ENCODE results near the gene DGKE. TPM values are rescaled to one million over a fixed set of nuclear protein-coding genes. Genes with fewer than 3 reads are reported as not detected.

The DGKE gene
- total and polyA plus RNA-seq, 2 of the 13 experiments (the other 11 are each of a cell fraction or from before 2014, with no cell fraction given), result 3.2 to 5.3 TPM

DNA sequence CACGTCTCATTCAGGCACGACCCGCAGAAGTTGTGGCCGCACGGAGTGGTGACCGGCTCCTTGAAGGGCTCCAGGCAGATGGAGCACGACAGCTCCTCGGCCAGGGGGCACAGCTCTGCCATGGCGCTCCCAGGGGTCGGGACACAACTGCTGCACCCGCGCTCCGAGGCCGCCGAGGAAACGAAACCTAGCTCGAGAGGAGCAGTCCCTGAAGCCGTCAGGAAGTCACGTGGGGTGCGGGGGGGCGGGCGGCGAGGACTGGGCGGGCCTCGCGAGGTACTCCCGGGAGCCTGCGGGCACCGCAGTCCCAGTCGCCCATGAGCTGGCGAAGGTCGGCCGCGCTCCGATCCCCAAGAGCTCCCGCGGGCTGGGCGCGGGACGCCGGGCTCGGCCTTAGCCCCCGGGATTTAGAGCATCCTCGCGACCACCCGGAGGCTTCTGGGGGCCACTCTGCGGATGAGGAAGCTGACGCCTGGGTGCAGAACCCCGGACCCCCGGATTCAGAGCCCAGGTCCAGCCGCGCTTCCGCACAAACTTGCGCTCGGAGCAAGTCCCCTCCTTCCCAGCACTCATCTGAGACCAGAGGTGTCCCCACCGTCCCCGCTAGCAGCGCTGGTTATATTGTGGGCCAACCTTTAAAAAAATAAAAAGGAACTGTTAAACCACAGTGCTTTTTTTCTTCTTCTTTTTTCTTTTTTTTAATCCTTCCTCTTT lies 80.1 kb downstream of the DGKE start, which contains the start of gene TRIM25:
Gene TRIM25, minus strand, starts transcription at position 183 of the 714 bp plus-strand sequence. Its CDS starts 61 bp downstream, at position 122.
- Histone ChIP-seq H3K79me2 (ENCODE audit: insufficient read depth, low read length) (peaks cover 46% of the 10 kb centered on the region), H4K20me1 (ENCODE audit: insufficient read depth, low read length) (peaks cover 19% of the 10 kb centered on the region), H3K4me3 (replicated peaks in 1 of 3; ENCODE audit: insufficient read depth in 1 of 3, low read depth in 2 of 3, low read length in 3 of 3) (peak within 1 kb of the TSS; percentile 96 to 98 (median 98)), H3K36me3 (replicated peaks in 1 of 2; ENCODE audit: control insufficient read depth in 1 of 2, insufficient read depth in 2 of 2, low read length in 2 of 2) (peaks cover 2% of the 10 kb centered on the region in 2 experiments; a peak in 3 of 5 replicates), H3K4me2 (ENCODE audit: low read depth, low read length) (peak within 1 kb of the TSS; percentile 94), H3K27me3 (ENCODE audit: control insufficient read depth in 1 of 2, insufficient read depth in 2 of 2, low read length in 2 of 2) (no peaks in the 10 kb centered on the region; a peak in 1 of 5 replicates), H3K27ac (ENCODE audit: extremely low read length, insufficient read depth, low read length) (peak within 1 kb of the TSS; percentile 85), H3K4me1 (ENCODE audit: insufficient read depth, low read length) (peaks cover 50% of the 10 kb centered on the region), H3K9ac (ENCODE audit: insufficient read depth, low read depth, low read length) (peak within 1 kb of the TSS; percentile 88), H2AFZ (ENCODE audit: low read length) (peak within 1 kb of the TSS; percentile 9), H3K9me3 (ENCODE audit: low read length) (no peaks in the 10 kb centered on the region)
- under 1% methylated on average over 10 of the region's 58 CpGs for WGBS (ENCODE audit: low lambda C conversion rate)
- in situ Hi-C loops (cut with HindIII; ENCODE audit: extremely low pct_ligation_motif_present, low pct_unique_long_range_greater_than_20kb), result no loop called here
- CTCF ChIA-PET (ENCODE audit: low intra/inter-chr PET ratio, low total read pairs), result no interaction called here
- ATAC-seq (peak; percentile 91), DNase-seq (ENCODE audit: low spot score) (peak; percentile 86), FAIRE-seq (no peak)
- TSS peak; percentile 98 for BruUV-seq (replicated peaks)
- POLR2A ChIA-PET, result interaction anchor here (0.6 to 2.7 kb wide), 37 partner anchors 9 to 1717 kb away, joined by 3 to 28 read pairs (median 4); partner anchors contain the start of genes AKAP1, C17orf67, COIL and DGKE
- intact Hi-C loops (cut with micrococcal nuclease; ENCODE audit: unreplicated experiment), result loop anchor here (1.0 kb wide), 1 partner anchor 80 kb away; the partner anchor contains the start of gene DGKE
- TF ChIP-seq ARNT2 (CRISPR knock-in tag; IDR thresholded peaks at IDR 0.05; ENCODE audit: low read depth), result peak; percentile 93; the same call in 1 of the 2 replicates
- TF ChIP-seq ZSCAN20 (CRISPR knock-in tag; IDR thresholded peaks at IDR 0.05; ENCODE audit: borderline replicate concordance), result peak; percentile 41; the same call in 1 of the 2 replicates
- TF ChIP-seq, protein P1, sequence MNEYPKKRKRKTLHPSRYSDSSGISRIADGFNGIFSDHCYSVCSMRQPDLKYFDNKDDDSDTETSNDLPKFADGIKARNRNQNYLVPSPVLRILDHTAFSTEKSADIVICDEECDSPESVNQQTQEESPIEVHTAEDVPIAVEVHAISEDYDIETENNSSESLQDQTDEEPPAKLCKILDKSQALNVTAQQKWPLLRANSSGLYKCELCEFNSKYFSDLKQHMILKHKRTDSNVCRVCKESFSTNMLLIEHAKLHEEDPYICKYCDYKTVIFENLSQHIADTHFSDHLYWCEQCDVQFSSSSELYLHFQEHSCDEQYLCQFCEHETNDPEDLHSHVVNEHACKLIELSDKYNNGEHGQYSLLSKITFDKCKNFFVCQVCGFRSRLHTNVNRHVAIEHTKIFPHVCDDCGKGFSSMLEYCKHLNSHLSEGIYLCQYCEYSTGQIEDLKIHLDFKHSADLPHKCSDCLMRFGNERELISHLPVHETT (CRISPR knock-in tag; conservative IDR thresholded peaks at IDR 0.05), result no peak; the same call in none of the 2 replicates
- peak; percentile 85 for TF ChIP-seq RFXANK (CRISPR knock-in tag; IDR thresholded peaks at IDR 0.05)
- TF ChIP-seq ZNF607 (CRISPR knock-in tag; IDR thresholded peaks at IDR 0.05; ENCODE audit: borderline replicate concordance), result peak; percentile 93
- 0 out of 2 replicates have a peak, but pooled peaks have one; percentile 28 for TF ChIP-seq ZNF138 (CRISPR knock-in tag; IDR thresholded peaks at IDR 0.05; ENCODE audit: low read depth)
- peak; percentile 92 for TF ChIP-seq ZNF841 (CRISPR knock-in tag; IDR thresholded peaks at IDR 0.05; ENCODE audit: borderline replicate concordance)
- peak; percentile 75 for TF ChIP-seq GATAD1 (CRISPR knock-in tag; IDR thresholded peaks at IDR 0.05)
- peak; percentile 88 for TF ChIP-seq MED8 (CRISPR knock-in tag; IDR thresholded peaks at IDR 0.05; ENCODE audit: insufficient replicate concordance)
- TF ChIP-seq, protein P2, sequence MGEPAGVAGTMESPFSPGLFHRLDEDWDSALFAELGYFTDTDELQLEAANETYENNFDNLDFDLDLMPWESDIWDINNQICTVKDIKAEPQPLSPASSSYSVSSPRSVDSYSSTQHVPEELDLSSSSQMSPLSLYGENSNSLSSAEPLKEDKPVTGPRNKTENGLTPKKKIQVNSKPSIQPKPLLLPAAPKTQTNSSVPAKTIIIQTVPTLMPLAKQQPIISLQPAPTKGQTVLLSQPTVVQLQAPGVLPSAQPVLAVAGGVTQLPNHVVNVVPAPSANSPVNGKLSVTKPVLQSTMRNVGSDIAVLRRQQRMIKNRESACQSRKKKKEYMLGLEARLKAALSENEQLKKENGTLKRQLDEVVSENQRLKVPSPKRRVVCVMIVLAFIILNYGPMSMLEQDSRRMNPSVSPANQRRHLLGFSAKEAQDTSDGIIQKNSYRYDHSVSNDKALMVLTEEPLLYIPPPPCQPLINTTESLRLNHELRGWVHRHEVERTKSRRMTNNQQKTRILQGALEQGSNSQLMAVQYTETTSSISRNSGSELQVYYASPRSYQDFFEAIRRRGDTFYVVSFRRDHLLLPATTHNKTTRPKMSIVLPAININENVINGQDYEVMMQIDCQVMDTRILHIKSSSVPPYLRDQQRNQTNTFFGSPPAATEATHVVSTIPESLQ (CRISPR knock-in tag; conservative IDR thresholded peaks at IDR 0.05), result no peak
- TF ChIP-seq EEA1 (CRISPR knock-in tag; IDR thresholded peaks at IDR 0.05; ENCODE audit: borderline replicate concordance), result peak; percentile 42; the same call in 1 of the 2 replicates
- TF ChIP-seq RARG (CRISPR knock-in tag; IDR thresholded peaks at IDR 0.05; ENCODE audit: low read depth), result peak; percentile 56; the same call in 1 of the 2 replicates
- TF ChIP-seq, protein P3, sequence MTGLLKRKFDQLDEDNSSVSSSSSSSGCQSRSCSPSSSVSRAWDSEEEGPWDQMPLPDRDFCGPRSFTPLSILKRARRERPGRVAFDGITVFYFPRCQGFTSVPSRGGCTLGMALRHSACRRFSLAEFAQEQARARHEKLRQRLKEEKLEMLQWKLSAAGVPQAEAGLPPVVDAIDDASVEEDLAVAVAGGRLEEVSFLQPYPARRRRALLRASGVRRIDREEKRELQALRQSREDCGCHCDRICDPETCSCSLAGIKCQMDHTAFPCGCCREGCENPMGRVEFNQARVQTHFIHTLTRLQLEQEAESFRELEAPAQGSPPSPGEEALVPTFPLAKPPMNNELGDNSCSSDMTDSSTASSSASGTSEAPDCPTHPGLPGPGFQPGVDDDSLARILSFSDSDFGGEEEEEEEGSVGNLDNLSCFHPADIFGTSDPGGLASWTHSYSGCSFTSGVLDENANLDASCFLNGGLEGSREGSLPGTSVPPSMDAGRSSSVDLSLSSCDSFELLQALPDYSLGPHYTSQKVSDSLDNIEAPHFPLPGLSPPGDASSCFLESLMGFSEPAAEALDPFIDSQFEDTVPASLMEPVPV (CRISPR knock-in tag; IDR thresholded peaks at IDR 0.05), result peak; percentile 93
- TF ChIP-seq ZNF776 (CRISPR knock-in tag; IDR thresholded peaks at IDR 0.05), result peak; percentile 92; the same call in 1 of the 2 replicates
- TF ChIP-seq RFX3 (CRISPR knock-in tag; IDR thresholded peaks at IDR 0.05), result no peak

Measured in HepG2 (cell line).